Cardiac muscle cell (in vitro differentiated cells and primary cell): ENCODE results near the gene HTRA2. TPM values are rescaled to one million over a fixed set of nuclear protein-coding genes. Genes with fewer than 3 reads are reported as not detected.

Experiments
- DNase-seq, 2 donors: peaks; one replicate each; pipeline versions ENCODE4 v3.0.0 to v3.0.0-alpha.2; 2010 to 2017; ENCODE audit warnings: low read depth in 1 of 2, low spot score in 1 of 2
- H3K27ac ChIP-seq: fragments of 200-600 bp; sonication (generic); 2 replicates; pipeline ENCODE4 v1.5.1; 2016
- H3K27me3 ChIP-seq: fragments of 200-600 bp; sonication (generic); 2 replicates; pipeline ENCODE4 v1.6.0; 2016; ENCODE audit warnings: control low read depth
- H3K36me3 ChIP-seq: fragments of 200-600 bp; sonication (generic); 2 replicates; pipeline ENCODE4 v1.5.1; 2016; ENCODE audit warnings: control low read depth
- H3K4me1 ChIP-seq: fragments of 200-600 bp; sonication (generic); 2 replicates; pipeline ENCODE4 v1.8.1; 2017; ENCODE audit warnings: low read depth, mild to moderate bottlenecking, mixed run types
- H3K4me3 ChIP-seq: fragments of 200-600 bp; sonication (generic); 2 replicates; pipeline ENCODE4 v1.5.1; 2016; ENCODE audit warnings: mild to moderate bottlenecking
- H3K9me3 ChIP-seq: fragments of 200-600 bp; sonication (generic); 2 replicates; pipeline ENCODE4 v1.5.1; 2017; ENCODE audit warnings: low read depth, mild to moderate bottlenecking, control low read depth
- polyA plus RNA-seq: library from polyadenylated mRNA; unstranded; fragments of >200 nt; fragmentation: Nextera tagmentation; extraction: Ambion mirVana; gene quantifications from 2 replicates; pipeline ENCODE4 v1.2.1, GENCODE V29; 2016
- total RNA-seq: library from RNA; depleted of rRNA; stranded (reverse); fragments of >200 nt; gene quantifications from 2 replicates; pipeline ENCODE4 v1.2.3, GENCODE V29; 2016
- TF ChIP-seq, protein P1 (sequence below): IDR thresholded peaks from 2 replicates; pipeline ENCODE4 v1.5.1; 2012; ENCODE audit warnings: low read depth, mild to moderate bottlenecking, low read length

Gene HTRA2
- total and polyA plus RNA-seq, 2 experiments from 2014 or later, result 55.1 to 57.6 TPM

DNA sequence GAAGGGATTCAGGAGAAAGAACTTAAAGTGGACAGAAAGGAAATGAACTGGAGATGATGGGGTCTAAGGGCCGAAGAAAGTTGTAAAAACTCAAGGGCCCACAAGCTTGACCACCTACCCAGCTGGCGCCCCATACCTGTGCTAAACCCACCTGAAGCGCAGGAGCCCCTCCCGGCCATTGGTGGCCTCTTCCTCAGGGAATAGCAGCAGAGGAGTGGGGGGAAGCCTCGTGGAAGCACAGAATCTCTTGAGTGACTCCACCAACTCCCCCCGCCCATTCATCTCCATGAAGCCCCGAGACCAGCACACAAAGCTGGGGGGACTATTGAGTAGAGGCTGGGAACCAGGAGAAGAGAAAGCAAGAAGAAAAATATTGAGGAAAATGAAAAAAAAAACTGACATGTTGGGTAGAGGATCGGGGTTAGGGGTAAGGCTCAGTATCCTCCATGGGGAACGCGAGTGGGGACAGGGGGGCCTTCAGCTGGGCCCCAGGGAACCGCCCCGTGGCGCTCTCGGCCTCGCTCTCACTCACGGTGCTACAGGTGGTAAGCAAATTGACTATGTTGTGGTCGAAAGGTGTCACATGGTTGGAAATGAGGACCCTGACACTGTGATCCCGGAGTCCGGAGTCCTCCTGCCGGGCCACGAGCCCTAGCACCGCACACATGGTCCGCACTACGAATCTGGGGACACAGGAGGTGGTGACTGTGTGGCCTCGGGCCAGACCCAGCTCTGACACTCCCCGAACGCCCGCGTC lies 955 bp upstream of the HTRA2 start:
- Histone ChIP-seq H3K36me3 (peaks cover 19% of the 10 kb centered on the region), H3K4me1 (peaks cover 9% of the 10 kb centered on the region), H3K27me3 (peaks cover 6% of the 10 kb centered on the region), H3K27ac (peak overlapping the region; percentile 84), H3K9me3 (no peaks in the 10 kb centered on the region), H3K4me3 (peak overlapping the region; percentile 82)
- TF ChIP-seq, protein P1, sequence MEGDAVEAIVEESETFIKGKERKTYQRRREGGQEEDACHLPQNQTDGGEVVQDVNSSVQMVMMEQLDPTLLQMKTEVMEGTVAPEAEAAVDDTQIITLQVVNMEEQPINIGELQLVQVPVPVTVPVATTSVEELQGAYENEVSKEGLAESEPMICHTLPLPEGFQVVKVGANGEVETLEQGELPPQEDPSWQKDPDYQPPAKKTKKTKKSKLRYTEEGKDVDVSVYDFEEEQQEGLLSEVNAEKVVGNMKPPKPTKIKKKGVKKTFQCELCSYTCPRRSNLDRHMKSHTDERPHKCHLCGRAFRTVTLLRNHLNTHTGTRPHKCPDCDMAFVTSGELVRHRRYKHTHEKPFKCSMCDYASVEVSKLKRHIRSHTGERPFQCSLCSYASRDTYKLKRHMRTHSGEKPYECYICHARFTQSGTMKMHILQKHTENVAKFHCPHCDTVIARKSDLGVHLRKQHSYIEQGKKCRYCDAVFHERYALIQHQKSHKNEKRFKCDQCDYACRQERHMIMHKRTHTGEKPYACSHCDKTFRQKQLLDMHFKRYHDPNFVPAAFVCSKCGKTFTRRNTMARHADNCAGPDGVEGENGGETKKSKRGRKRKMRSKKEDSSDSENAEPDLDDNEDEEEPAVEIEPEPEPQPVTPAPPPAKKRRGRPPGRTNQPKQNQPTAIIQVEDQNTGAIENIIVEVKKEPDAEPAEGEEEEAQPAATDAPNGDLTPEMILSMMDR, result no peak
- DNase-seq, result no peak

DNA sequence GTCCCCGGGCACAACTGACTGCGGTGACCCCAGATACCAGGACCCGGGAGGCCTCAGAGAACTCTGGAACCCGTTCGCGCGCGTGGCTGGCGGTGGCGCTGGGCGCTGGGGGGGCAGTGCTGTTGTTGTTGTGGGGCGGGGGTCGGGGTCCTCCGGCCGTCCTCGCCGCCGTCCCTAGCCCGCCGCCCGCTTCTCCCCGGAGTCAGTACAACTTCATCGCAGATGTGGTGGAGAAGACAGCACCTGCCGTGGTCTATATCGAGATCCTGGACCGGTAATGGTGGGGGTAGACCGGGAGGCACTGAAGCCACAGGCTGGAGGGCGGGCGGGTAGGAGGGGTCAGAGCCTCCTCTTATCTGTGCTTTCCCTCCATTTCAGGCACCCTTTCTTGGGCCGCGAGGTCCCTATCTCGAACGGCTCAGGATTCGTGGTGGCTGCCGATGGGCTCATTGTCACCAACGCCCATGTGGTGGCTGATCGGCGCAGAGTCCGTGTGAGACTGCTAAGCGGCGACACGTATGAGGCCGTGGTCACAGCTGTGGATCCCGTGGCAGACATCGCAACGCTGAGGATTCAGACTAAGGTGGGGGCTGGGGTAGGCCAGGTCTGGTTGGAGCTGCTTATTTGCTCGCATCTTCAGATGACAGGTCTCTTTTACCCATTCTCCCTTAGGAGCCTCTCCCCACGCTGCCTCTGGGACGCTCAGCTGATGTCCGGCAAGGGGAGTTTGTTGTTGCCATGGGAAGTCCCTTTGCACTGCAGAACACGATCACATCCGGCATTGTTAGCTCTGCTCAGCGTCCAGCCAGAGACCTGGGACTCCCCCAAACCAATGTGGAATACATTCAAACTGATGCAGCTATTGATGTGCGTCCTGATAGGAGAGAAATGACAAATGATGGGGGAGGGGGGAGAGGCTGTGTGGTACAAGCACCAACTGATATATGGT lies 780 bp downstream of the HTRA2 start:
- peak overlapping the region; percentile 82 for H3K4me3 ChIP-seq
- no peak overlapping the region for H3K27ac ChIP-seq
- no peaks in the 10 kb centered on the region for H3K9me3 ChIP-seq
- peaks cover 9% of the 10 kb centered on the region for H3K4me1 ChIP-seq
- peak; percentile 44 to 54 for DNase-seq
- peaks cover 19% of the 10 kb centered on the region for H3K36me3 ChIP-seq
- TF ChIP-seq, protein P1, result no peak
- no peaks in the 10 kb centered on the region for H3K27me3 ChIP-seq

DNA sequence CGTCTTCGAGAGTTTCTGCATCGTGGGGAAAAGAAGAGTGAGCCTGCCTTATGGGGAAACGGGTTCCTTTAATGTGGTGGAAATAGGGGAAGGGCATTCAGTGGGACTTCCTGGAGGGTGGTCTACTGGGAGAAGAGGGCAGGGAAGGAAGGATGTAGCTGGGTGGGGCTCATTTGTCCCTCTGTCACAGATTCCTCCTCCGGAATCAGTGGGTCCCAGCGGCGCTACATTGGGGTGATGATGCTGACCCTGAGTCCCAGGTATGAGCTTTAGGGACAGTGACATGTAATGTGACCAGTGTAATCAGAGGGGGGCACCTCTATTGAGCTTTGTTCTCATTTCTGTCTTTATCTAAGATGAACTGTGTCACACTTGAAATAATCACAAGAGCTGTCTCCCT lies 1.9 kb downstream of the HTRA2 start:
- no peaks in the 10 kb centered on the region for H3K9me3 ChIP-seq
- peaks cover 9% of the 10 kb centered on the region for H3K4me1 ChIP-seq
- H3K27me3 ChIP-seq, result no peaks in the 10 kb centered on the region
- TF ChIP-seq, protein P1, result no peak
- H3K27ac ChIP-seq, result no peak overlapping the region
- H3K4me3 ChIP-seq, result no peak overlapping the region
- H3K36me3 ChIP-seq, result peaks cover 11% of the 10 kb centered on the region
- no peak for DNase-seq

DNA sequence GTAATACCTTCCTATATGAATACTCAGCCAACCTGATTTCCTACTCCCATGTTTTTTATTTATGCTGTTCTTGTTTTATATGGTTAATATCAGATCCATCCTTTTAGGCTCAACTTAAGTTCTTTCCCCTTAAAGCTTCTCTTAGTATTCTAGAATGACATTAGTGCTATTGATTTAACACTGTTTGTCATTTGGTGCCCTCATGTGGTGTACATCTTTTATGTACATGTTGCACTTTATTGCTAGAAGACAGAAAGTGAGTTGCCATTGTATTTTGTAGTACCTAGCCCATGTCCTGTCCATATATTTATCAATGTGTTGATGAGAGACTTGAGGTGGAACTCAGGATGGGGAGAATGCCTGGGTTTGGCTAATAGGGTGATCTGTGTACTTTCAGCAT lies 2.5 kb downstream of the HTRA2 start:
- H3K27me3 ChIP-seq, result no peaks in the 10 kb centered on the region
- H3K36me3 ChIP-seq, result peaks cover 9% of the 10 kb centered on the region
- no peak overlapping the region for H3K27ac ChIP-seq
- peaks cover 9% of the 10 kb centered on the region for H3K4me1 ChIP-seq
- peak in 1 of 2 donors; percentile 68 for DNase-seq
- H3K4me3 ChIP-seq, result no peak overlapping the region
- TF ChIP-seq, protein P1, result peak; percentile 31
- no peaks in the 10 kb centered on the region for H3K9me3 ChIP-seq

DNA sequence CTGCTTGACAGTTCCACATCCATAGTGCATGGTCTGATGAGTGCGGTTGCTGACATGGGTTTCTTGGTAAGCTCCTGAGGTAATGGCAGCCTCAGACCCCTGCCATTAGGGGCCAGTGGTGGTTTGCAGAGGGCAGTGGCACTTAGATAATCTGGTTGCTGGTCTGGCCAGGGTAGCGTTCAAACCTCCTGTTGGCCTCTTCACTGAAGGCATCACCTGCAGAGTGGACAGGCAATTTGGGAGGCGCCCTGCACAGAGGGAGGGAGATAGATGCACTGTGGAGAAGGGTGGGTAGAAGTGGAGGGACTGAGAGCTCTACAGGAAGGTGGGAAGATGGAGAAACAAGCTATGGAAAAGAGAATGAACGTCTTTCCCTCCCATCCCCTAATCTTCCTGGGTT lies 3.7 kb downstream of the HTRA2 start:
- TF ChIP-seq, protein P1, result no peak
- Histone ChIP-seq H3K36me3 (peaks cover 9% of the 10 kb centered on the region), H3K27ac (no peak overlapping the region), H3K4me1 (peaks cover 8% of the 10 kb centered on the region), H3K27me3 (no peaks in the 10 kb centered on the region), H3K4me3 (no peak overlapping the region), H3K9me3 (no peaks in the 10 kb centered on the region)
- DNase-seq, result no peak
